Stimulated activated CD8-positive, alpha-beta memory T cell treated with anti-CD3 and anti-CD28 coated beads, Interleukin-2, amount 100 ng/mL, for 48 hours (primary cell): ENCODE data around the gene ATF5.
A peak's percentile ranks its signal among the peaks of the same experiment; 100 is the strongest.
"Not testable (repeated sequence)": the region's sequence is repeated elsewhere in the genome, so short reads cannot be mapped to it uniquely, and the experiment has no call there.

Source experiments
- DNase-seq, 2 donors: peaks; one replicate each; pipeline ENCODE4 v3.0.0-alpha.2; 2020; ENCODE audit warnings: low read depth in 2 of 2

ATF5 gene

DNA sequence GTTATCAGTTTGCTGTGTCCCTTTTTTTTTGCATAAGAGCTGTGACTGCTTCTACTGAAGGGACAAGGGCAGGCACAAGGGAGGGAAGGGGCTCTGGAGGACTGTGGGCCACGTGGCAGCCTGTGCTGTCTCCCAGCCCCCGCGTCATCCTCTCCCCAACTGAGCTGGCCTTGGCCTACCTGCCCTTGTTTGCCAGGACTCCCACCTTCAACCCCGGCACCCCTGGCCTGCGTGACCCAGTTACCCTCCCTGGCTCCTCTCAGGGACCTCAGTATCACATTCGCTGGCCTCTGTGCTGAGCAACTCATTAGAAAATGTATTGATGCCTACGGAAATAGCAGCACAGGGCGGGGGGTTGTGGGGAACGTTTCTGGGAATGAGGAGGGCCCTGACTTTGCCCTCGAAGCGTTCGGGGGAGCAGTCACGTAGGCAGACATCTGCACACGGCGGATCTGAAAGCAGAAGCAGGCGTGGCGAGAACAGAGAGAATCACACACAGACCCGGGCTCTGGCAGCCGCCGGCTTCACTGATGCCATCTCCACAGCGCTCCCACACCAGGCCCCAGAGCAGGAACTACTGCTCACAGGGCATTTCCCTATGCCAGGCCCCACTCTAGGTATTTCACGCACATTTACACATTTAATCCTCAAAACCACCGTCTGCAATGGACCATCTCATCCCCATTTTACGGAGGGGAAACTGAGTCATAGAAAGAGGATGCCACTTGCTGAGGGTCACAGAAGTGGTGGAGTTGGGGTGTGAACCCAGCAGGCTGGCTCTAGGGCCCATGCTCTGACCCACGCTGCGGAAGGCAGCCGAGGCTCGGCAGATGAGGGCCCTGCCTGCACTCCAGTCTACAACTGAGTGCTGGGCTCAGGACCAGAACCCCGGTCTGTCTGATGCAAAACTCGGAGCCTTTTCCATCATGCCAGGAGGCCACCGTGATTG is 5.7 kb upstream of the ATF5 start:
- DNase-seq, result no peak

DNA sequence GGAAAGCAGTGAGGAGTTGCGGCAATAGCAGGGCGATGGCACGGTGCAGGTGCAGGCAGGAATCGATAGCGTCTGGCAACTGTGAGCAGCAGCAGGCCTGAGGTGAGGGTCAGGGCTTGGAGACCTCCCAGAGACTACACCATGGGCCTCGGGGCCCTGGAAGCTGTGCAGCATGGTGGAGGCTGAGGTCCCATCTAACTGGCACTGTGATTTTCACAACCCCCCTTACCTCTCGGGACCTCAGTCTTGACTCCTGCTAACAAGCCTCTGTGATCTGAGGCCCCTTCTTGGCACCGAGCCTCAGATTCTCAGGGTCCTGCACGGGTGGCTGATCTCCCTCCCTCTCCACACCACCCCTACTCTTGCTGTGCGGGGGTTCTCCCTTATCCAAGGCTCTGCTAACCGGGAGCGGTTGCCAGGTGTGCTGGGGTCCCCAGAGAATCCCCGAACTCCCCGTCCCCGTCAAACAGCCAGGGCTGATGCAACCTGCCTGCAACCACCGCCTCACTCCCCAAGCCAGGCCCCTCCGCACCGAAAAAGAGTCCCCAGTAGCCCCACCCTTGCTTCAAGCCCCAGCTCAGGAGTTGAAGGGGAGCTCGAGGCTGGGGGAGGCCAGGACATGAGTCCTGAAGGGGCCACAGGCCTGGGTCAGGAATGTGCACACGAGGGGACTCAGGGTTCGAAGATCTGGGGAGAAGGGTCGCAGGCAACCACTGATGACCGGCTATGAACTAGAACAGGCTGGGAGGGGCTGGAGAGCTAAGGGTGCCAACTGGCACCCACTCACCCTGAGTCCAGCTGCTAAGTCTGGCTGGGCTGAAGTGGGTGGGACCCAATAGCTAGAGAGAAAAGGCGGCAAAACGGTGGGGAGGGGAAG is 4.8 kb upstream of the ATF5 start:
- no peak for DNase-seq

DNA sequence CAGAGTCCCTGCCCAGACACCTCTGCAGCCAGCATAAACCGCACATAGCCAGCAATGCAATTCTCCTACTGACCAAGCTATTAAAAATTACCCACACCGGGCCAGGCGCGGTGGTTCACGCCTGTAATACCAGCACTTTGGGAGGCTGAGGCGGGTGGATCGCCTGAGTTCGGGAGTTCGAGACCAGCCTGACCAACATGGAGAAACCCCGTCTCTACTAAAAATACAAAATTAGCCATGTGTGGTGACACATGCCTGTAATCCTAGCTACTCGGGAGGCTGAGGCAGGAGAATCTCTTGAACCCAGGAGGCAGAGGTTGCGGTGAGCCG is 4.2 kb upstream of the ATF5 start:
- DNase-seq, result not testable (repeated sequence)

DNA sequence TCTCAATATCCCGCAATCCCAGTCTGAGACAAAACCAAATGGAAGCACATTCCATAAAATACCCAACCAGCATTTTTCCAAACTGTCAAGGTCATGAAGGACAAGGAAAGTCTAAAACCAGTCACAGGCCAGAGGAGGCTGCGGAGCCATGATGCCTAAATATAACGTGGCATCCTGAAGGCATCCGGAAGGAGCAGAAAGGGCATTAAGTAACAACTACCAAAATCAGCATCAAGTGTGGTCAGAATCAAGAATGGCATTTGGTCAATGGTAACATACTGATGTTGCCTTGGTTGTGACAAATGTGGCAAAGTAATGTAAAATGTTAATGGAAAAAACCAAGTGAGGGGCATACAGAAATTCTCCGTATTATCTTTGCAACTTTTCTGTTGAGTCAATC is 3.5 kb upstream of the ATF5 start:
- no peak for DNase-seq

DNA sequence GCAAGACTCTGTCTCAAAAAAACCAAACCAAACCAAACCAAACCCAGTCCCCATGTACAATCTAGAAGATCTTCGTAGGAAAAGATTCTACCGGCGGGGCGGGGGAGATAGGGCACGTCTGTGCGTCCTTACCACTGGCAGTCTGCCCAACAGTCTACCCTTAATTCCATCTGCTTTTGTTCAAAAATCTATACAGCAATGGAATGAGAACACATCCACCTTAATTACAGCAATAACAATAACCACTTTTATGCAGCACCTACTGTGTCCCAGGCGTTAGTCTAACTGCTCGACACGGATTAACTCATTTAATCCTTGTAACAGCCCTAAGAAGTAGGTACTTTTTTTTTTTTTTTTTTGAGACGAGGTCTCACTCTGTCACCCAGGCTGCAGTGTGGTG is 2.5 kb upstream of the ATF5 start:
- DNase-seq, result no peak

DNA sequence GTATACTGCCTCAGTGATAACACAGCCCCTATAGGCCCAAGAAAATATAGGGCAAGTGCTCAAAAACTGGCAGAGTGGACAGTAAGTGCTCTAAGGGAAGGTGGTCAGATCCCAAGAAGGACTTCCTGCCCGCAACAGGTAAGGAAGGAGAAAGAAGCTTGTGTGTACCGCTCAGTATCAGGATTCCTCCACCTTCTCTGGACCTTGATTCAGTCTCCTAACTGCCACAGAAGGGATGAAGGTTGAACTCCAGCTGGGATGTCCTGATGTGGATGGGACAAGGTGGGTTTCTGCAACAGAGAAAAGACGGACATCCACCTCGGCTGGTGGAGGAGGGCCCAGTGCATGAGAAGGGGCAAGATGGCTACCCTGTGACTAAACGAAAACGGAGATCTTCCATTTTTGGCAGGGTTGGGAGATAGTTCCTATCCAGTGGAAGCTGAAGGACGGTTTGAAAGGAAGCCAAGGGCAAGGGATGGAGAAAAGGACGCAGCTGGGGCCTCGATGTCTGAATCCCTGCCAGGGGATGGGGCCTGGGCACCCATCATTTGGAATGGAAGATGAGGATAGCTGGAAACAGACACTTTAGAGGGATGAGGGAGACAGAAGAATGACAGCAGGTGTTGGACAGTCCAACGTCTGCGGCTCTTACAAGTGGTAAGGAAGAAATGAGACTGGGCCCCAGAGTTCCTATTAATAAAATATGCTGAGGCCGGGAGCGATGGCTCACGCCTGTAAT is 1.3 kb upstream of the ATF5 start:
- DNase-seq, result no peak

DNA sequence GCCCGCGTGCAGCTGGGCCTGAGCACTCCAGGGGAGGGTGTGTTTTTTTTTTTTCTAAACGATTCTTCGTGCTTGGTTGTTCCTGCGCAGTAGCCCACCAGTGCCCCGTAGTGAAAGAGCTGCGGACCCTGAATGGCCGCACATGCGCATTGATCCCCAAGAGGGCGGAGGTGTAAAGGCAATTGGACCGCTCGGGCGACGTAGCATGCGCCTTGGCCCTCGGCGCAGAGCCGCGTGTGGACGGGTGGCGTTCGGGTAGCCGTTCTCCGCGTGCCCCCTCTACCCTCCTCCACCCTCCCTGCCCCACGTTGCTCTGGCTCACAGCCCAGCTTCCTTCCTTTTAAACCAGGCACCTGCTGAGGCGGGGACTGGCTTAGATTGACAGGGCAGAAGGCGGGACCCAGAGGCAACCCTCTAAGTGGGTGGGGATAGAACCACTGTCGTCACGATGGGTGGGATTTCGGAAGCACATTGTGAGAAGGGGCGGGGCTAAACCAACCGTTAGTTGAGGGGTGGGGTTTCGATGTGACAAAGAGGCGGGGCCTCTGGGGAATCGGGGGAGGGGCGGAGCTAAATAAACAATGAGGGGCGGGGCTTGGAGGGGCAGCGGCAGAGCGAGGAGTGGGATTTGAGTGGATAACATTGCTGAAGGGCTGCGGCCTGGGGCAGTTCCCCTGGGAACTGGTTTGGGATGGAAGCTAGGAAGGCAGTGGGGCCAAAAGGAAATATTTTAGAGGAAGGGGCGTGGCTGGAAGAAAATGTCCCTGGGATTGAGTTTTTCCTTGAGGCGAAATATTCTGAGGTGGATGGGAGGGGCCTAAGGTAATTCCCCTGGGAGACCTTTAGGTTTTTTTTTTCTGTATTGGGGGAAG is 842 bp downstream of the ATF5 start:
- DNase-seq, result peak; percentile 77 to 88

DNA sequence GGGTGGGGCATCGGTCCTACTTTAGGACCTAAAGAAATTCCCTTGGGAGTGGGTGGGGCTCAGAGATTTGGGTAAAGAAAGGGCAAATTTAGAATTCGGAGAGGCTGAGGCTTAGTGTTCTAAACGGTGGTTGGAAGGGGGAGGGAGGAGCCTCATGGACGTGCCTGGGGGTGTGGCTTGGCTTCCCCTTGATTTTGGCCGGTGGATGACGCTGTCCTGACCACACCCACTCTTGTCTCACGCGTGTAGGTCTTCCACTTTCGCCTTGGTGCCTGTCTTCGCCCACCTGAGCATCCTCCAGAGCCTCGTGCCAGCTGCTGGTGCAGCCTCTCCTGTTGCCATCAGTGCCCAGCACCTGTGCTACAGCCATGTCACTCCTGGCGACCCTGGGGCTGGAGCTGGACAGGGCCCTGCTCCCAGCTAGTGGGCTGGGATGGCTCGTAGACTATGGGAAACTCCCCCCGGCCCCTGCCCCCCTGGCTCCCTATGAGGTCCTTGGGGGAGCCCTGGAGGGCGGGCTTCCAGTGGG is 1.5 kb downstream of the ATF5 start:
- DNase-seq, result no peak

DNA sequence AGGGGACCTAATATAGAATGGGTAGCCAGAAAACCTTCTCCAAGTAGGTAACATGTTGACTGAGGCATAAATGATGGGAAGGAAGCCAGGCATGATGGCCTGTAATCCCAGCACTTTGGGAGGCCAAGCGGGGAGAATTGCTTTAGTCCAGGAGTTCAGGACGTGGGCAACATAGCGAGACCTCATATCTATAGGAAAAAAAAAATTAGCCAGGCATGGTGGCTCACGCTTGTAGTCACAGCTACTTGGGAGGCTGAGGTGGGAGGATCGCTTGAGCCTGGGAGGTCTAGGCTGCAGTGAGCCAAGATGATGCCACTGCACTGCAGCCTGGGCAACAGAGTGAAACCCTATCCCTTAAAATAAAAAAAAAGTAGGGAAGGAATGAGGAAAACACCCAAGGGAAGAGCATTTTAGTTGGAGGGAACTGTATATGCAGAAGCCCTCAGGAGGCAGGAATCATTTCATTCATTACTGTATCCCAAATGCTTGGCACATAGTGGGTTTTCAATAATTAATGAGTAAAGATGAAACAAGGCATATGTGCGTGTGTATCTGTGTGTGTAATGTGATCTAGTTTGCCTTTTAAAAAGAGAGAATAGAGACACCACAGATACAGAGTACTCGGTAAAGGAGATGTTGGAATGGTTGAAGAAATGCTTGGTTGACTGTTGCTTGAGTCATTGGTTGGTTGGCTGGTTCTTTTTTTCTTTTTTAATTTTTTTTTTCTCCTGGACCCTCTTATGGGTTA is 2.5 kb downstream of the ATF5 start:
- DNase-seq, result no peak

DNA sequence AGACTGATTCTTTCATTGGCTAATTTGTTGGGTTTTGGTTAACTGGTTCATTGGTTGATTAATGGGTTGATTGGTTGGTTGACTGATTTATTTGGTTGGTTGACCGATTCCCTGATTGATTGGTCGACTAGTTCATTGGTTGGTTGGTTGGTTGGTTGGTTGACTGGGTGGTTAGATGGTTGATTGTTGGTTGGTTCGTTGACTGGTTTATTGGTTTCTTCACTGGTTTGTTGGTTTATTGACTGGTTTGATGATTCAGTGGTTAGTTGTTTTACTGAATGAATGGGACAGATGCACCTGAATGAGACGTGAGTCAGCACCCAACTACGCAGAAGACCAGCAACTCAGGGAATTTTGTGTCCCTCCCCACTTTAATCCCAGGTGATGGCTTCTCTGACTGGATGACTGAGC is 3.0 kb downstream of the ATF5 start:
- no peak for DNase-seq

DNA sequence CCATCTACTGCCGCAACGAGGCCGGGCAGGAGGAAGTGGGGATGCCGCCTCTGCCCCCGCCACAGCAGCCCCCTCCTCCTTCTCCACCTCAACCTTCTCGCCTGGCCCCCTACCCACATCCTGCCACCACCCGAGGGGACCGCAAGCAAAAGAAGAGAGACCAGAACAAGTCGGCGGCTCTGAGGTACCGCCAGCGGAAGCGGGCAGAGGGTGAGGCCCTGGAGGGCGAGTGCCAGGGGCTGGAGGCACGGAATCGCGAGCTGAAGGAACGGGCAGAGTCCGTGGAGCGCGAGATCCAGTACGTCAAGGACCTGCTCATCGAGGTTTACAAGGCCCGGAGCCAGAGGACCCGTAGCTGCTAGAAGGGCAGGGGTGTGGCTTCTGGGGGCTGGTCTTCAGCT is 3.7 kb downstream of the ATF5 start:
- DNase-seq, result no peak

DNA sequence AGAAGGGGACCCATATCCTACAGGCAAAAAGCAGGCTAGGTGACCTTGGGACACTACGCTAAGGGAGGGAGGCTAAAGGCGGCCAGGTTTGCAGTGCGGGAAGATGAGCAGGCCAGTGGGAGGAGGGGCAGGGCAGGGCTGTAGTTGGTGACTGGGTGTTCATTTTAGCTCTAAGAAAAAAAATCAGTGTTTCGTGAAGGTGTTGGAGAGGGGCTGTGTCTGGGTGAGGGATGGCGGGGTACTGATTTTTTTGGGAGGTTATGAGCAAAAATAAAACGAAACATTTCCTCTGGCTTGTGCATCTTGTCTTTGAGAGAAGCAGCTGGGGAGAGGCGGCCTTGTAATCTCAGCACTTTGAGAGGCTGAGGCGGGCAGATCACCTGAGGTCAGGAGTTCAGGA is 4.6 kb downstream of the ATF5 start:
- no peak for DNase-seq

DNA sequence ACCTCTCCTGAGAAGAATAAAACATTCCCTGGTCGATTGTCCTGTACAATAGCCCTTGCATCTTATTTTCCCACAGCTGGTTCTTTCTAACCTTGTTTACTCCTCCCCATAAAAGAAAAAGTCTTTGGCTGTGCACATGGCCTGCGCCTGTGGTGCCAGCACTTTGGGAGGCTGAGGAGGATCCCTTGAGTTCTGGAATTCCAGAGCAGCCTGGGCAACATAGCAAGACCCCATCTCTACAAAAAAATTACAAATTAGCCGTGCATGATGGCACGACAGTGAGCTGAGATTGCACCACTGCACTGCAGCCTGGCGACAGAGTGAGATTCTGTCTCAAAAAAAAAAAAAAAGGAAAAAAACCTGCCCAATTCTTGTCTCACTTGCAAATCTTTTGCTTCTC is 7.5 kb downstream of the ATF5 start:
- DNase-seq, result no peak

DNA sequence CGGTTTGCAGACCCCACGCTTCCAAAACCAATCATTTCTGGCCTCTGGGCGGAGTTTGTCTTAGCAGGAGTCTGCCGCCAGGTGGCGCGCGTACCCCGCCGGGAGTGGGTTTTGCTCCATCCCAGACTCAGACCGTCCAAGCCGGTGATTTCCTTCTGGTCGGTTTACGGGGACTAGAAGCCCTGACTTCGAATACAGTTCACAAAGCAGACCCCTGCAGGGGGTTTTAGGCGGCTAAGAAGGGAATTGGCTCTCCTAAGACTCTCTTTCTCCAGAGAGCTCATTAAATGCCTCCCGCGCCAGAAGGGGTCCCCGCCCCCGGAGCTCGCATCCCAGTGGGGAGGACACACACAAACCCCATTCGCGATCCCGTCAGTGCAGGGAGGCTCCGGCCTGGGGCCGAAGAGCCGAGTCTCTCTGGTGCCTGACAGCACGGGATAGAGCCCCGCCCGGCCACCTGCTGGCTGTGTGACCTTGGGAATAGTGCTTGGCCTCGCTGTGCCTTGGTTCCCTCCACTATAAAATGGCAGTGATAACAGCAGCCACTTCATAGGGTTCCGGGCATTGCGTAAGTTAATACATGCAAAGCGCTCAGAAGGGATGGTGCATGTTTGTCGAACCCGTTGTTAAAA is 8.9 kb downstream of the ATF5 start:
- DNase-seq, result peak; percentile 72

DNA sequence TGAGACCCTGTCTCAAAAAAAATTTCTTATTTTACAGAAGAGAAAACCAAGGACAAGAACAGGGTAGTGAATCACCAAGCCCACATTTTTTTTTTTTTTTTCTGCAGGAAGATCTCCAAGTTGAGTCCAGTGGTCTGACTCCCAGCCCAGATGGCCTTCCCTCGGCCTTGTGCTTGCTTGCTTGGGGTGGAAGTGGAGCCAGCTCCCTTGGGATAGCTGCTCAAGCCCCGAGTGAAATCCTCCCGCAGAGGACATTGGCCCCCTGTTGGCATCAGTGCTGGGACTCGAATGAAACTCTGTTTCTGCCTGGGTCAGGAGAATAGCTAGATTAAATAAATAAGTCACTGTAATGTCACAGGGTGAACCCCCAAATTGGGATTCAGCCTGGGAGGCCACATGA is 9.7 kb downstream of the ATF5 start:
- no peak for DNase-seq

DNA sequence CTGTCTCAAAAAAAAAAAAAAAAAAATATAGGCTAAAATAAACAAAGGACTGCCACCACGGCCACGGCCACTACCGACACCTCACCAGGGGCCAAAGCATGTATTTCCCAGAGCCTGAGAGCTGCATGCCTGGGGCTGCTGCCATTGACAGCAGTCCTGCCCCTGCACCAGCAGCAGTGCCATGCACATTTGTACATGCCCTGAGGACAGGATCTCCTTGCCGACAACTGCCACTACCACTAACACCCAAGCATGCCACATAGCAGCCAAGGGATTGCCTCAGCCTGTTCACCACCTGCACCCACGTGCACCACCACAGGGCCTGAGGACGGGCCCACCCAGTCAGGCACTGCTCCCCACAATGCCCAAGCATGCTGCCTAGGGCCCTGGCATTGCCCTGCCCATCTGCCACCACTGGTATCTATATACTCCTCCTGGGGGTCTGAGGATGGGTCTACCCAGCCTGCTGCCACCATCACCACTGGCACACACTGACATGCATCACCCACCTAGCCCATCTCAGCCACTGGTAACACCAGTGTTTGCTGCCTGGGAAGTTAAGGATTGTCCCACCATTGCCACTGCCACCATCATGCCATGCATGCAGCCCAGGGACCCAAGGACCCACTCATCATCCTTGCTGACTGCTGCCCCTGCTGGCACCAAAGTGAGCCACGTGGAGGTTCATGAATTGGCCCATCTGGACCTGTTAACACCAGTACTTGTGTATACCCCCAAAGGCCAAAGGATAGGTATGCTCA is 10.9 kb downstream of the ATF5 start:
- no peak for DNase-seq

DNA sequence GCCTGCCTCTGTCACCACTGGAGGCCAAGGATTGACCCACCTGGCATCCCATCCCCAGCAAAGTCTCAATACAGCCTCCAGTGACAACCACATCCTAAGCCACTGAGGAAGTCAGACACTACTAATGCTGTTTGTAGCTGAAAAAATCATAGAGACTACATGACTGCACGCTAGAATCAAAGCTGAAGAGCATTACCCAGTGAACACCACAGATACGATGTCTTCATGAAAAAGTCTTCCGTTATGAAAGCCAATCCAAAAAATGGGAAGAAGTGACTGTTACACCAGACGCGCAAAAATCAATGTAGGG is 11.4 kb downstream of the ATF5 start:
- DNase-seq, result no peak

DNA sequence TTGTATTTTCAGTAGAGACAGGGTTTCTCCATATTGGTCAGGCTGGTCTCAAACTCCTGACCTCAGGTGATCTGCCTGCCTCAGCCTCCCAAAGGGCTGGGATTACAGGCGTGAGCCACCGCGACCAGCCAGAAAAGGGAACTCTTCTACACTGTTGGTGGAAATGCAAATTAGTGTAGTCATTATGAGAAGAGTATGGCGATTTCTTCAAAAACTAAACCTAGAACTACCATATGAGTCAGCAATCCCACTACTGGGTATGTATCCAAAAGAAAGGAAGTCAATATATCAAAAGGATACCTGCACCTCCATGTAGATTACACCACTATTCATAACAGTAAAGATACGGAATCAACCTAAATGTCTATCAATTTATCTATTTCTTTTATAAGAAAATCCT is 15.6 kb downstream of the ATF5 start:
- not testable (repeated sequence) for DNase-seq

DNA sequence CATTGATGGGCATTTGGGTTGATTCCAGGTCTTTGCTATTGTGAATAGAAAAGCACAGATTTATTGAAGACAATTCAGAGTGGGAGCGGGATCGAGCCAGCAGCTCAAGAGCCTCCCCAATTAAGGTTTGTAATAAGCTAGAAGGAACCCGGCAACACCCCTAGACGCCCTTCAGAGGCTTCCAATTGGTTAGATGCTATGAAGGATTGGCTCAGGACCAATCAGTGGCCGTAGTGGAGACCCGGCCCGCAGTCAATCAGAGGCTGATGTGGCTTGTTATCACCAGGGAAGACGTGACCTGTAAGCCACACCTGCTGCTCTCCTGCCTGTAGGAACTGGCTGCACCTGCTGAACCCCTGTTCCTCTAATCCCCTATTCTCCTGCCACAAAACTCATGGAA is 17.4 kb downstream of the ATF5 start:
- DNase-seq, result no peak
